Gastrocnemius medialis (tissue), 4 donors: ENCODE measurements around the gene KRT16.
"Not testable (repeated sequence)": the region's sequence is repeated elsewhere in the genome, so short reads cannot be mapped to it uniquely, and the experiment has no call there.

Experiments
- CTCF ChIP-seq, 5 experiments: fragments of 450-650 bp in 3 of 5; fragments of 200-600 bp in 2 of 5; sonication (generic) in 2 of 5; IDR thresholded peaks in 4 of 5; conservative IDR thresholded peaks in 1 of 5; 1 replicate in 4 of 5; 2 replicates in 1 of 5; pipeline ENCODE4 v1.5.1; 2016 to 2019; ENCODE audit warnings: antibody characterized with exemption in 5 of 5, mild to moderate bottlenecking in 3 of 5, moderate library complexity in 3 of 5
- POLR2A ChIP-seq, 2 donors: fragments of 450-650 bp; IDR thresholded peaks; one replicate each; pipeline ENCODE4 v1.6.1; 2017; ENCODE audit warnings: antibody characterized with exemption in 2 of 2, mild to moderate bottlenecking in 2 of 2, moderate library complexity in 2 of 2

GRCh38 chr17:41582061-41582968 lies 30.3 kb downstream of the KRT16 start:
- not testable (repeated sequence) for TF ChIP-seq CTCF (IDR thresholded peaks at IDR 0.05 in 4 of 5, conservative IDR thresholded peaks at IDR 0.05 in 1 of 5); POLR2A (IDR thresholded peaks at IDR 0.05)
